NCI-H2227 (cell line): ENCODE measurements around the gene MMP24OS.
A peak's percentile ranks its signal among the peaks of the same experiment; 100 is the strongest.

Experiments
- DNase-seq: peaks from one replicate; lab custom pipeline; 2025; ENCODE audit not compliant: unreplicated experiment; lab: John Stamatoyannopoulos, UW

Gene MMP24OS

DNA sequence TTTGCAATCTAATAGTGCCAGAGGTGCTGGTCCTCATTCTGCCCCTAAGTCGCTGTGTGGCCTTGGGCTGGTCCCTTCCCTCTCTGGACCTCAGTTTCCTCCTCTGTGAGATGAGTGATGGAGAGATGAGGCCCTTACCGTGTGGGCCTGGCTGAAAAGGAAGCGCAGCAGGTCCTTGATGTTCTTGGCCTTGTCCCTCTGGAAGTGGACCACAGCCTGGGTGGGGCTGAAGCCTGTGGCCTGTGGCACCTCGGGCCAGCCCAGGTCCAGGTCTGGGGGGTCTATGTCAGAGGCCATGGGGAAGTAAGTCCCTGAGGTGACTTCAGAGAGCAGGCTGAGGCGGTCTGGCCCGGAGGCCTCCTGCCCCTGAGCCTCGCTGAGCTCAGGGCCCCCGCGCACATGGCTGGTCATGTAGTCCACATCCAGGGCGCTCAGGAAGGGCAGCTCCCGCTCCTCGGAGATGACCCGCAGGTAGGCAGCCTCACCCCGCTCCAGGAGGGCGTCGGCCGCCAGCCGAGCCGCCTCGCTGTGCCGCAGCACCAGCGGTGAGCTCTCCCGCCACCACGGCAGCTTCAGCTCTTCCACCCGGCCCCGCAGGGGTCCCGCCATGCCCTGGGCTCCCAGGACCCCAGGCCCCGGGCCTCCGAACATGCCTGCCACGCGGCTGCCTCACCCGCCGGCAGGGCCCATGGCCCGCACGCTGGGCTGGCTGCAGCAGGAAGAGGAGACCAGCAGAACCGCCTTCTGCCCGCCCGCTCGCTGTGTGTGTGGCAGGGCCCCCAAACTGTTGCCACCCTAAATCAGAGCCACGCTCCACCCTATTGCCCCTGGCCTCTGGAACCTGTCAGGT is 14.0 kb upstream of the MMP24OS start, which contains the start of gene FAM83C:
TSS of gene FAM83C (minus strand) at position 772 of the 850 bp plus-strand sequence. CDS start at position 651, 121 bp downstream.
- no peak for DNase-seq

- DNase-seq = no peak
Measured at GRCh38 chr20:35290887-35291417, 13.0 kb upstream of the MMP24OS start.

DNA sequence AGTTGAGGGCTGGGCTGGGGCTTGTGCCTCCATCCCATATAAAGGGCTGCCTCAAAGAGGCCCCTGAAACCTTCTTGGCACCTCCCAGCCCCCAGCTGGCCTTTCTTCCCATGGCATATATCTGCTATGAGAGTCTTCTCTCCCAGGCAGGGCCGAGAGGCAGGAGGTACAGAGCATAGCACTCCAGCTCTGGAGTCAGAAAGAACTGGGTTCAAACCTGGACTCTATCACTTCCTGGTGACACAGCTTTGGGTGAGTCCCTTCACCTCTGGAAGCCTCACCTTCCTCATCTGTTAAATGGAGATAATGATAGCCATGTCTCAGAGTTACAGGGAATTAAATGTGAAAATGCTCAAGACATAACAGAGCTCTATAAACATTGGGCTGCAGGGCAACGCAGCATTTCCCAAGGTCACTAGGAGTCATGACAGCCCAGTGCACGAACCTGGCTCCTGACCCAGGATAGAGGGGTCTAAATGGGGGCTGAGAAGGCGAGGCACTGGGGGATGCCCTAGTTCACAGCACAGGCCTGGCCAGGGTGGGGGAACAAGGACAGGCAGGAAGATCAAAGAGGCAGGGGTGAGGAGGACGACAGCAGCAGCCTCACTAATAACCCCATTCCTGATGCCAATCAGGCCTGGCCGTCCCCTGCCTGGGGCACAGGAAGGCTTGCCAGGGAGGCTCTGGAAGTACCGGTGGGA is 12.4 kb upstream of the MMP24OS start:
- no peak for DNase-seq

DNA sequence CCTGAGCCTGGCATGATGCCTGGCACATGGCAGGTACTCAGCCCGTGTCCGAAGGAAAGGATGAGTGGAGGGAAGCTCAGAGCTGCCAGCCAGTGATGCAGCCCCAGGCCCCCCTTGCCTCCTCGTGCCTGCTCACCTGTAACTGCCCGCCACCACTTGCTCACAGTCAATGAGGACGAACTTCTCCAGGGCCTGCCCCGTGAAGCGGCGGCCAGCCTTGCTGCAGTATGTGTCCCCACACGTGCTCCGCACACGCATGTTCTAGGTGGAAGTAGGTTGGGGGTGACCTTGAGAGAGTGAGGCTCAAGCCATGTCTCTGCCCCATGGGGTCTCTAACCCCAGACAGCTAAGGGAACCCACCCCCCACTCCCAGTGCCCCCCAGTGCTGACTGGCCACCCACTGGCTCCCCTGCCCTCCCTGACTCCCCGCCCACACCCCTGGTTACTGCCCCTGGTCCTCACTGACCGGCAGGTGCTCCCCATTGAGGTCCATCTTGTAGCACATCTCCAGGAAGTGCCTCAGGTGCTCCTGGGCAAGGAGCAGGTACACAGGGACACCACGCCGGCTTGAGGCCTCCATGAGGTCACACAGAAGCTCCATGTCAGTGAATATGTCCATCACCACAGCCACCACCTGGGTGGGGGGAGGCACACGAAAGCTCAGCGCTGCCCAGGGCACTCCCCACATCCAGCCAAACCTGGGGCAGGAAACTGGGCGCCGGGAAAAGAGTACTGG is 10.6 kb upstream of the MMP24OS start:
- no peak for DNase-seq

DNA sequence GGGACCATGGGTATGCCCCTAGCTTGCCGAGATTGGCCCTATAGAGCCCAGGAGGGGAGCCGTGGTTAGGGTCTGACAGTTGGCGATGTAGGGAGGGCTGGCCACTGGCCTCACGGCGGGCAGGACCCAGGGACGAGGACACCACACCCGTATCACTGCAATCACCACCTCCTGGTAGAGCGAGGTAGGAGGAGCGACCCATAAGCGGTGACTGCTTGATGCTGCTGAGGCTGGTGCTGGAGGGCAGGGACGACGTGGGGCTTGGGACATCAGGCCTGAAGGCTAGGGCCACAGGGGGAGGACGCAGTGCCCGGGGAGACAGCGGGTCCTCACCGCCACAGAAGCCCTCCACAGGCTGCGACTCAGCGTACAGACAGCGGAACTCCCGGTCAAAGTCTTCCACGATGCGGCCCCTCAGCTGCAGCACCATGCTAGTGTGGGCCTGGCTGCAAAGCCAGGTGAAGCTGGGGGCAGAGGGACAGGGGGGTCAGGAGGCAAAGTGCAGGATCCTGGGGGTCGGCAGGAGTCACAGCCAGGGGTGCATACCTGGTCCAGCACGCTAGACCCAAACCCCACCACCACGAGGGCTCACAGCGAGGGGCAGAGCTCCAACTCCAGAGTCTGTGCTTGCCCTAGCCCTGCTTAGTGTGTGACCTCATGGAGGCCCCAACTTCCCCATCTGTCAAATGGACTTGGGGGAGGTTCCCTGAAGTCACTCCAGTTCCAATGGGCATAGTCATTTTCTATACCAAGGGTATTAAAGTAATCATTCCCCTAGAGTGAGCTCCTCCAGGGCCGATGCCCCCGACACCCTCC is 9.8 kb upstream of the MMP24OS start:
- DNase-seq = no peak

- no peak for DNase-seq
Measured at GRCh38 chr20:35286899-35287508, 9.1 kb upstream of the MMP24OS start.

DNA sequence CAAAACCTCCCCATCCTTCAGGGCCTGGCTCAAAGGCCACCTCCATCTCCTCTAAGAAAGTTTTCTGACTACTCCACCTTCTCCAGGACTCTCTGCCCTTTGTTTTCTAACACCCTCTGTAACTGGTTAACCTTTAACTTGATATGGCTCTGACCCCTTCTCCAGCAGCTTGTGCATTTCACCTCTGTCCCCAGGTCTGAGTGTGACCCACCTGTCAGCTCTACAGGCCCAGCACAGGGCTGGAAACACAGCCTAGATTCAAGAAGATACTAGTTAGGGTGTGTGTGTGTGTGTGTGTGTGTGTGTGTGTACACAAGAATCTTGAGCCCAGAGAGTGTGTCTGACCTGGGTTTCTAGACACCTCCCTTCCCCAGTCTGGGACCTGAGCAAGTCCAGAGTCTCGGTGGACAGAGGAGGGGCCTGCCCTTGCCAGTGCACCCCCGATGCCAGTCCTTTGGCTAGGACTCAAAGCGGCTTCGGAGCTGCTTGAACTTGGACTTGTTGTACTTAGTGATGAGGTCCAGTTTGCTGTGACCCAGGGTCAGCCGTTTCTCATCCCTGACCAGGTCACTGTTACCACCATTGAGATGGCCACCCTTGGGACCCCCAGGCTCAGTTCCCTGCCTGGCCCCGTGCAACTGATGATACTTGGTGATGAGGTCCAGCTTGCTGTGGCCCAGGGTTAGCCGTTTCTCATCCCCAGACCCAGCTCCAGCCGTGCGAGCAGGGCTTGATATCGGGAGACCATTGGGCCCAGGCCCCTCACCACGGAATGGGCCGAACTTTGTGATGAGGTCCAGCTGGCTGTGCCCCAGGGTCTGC is 8.4 kb upstream of the MMP24OS start:
- DNase-seq = no peak

- DNase-seq = no peak
Measured at GRCh38 chr20:35285806-35286076, 7.8 kb upstream of the MMP24OS start.

- DNase-seq = peak; percentile 65
Measured at GRCh38 chr20:35284992-35285805, 7.3 kb upstream of the MMP24OS start.

DNA sequence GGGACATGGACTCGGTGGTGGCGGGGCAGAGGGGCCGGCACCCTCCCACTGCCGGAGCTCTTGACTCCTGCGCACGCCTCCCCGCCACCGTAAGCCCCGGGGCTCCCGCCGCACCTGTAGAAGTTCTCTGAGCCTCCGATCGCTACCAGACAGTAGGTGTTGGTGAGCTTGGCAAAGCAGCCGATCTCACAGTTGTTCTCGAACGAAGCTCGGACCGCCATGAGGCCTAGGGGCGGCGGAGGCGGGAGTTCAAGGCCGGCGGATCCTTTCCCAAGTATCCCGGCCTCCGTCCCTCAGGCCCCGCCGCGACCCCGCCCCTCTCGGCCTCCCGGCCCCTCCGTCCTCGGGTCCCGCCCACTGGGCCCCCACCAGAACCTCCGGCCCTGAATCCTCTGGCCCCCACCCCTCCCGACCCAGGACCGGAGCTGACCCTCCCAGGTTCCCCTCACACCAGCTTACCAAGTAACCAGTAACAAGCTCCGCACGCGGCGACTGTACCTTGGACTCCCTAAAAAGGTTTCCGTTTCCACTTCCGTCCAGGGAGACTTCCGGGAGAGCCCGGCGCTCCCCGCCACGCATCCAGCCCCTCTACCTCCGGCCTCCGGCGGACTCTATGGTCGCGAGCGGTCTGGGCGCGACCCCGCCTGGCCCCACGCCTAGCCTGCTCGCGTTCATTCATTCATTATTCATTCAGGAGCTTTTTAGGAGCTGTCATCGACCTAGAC is 6.5 kb upstream of the MMP24OS start, which contains the start of gene EIF6:
TSS of gene EIF6 (minus strand) at position 506 of the 725 bp plus-strand sequence. CDS start at position 221, 285 bp downstream.
- DNase-seq = peak; percentile 94

- no peak for DNase-seq
Measured at GRCh38 chr20:35283441-35284266, 5.7 kb upstream of the MMP24OS start.

DNA sequence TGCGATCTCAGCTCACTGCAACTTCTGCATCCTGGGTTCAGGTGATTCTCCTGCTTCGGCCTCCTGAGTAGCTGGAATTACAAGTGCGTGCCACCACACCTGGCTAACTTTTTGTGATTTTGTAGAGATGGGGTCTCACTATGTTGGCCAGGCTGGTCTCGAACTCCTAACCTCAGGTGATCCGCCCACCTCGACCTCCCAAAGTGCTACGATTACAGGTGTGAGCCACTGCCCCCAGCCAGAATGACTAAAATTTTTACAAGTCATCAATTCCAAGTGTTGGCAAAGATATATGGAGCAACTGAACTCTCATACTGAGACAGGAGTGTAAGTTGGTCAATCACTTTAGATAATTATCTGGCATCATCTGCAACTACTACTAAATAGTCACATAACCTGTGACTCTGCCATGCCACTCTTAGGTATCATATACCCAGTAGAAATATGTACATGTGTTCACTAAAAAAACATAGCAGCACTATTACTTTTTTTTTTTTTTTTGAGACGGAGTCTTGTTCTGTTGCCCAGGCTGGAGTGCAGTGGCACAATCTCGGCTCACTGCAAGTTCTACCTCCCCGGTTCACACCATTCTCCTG is 3.7 kb upstream of the MMP24OS start:
- no peak for DNase-seq

DNA sequence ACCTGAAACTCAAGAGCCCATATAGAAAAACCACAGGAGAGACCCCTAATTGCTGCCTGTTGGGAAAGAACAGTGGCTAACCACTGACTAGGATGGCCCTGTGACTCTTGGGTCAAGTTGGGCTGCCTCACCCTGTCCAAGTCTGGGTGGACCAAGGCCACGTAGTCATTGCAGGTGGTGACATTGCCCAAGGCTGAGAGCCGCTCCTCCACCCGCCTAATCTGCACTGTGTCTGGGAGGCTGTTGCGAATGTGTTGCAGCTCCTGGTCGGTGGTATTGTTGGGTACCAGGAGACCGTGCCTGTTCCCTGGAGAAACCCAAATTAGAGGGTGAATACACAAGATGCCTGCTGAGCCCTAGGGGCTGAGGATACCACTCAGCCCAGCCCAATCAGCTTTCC is 2.6 kb upstream of the MMP24OS start:
- no peak for DNase-seq

- DNase-seq = no peak
Measured at GRCh38 chr20:35279533-35280174, 1.7 kb upstream of the MMP24OS start.

- DNase-seq = no peak
Measured at GRCh38 chr20:35279040-35279439, 1.1 kb upstream of the MMP24OS start.

GRCh38 chr20:35277127-35277526 is 795 bp downstream of the MMP24OS start:
- DNase-seq = no peak
